CD4-positive, alpha-beta T cell treated with Interleukin-2 at 100 ng/mL for 4 hours (primary cell): Measurements from ENCODE around the gene MRPS6.

Experiments
- DNase-seq: peaks from one replicate; pipeline ENCODE4 v3.0.0-alpha.2; 2020; ENCODE audit warnings: low spot score

MRPS6 gene

GRCh38 chr21:34071683-34072082 lies 1.7 kb upstream of the MRPS6 start:
- DNase-seq: no peak

GRCh38 chr21:34072145-34073031 lies 990 bp upstream of the MRPS6 start:
- DNase-seq: no peak

- peak; percentile 42 for DNase-seq
These were observed 438 bp downstream of the MRPS6 start for GRCh38 chr21:34073749-34074282.

GRCh38 chr21:34074283-34075090 lies 1.1 kb downstream of the MRPS6 start:
- peak; percentile 18 for DNase-seq

GRCh38 chr21:34075091-34075425 lies 1.7 kb downstream of the MRPS6 start:
- no peak for DNase-seq

GRCh38 chr21:34075760-34076660 lies 2.6 kb downstream of the MRPS6 start:
- no peak for DNase-seq

- no peak for DNase-seq
These were observed 3.5 kb downstream of the MRPS6 start for GRCh38 chr21:34076835-34077234.

DNA sequence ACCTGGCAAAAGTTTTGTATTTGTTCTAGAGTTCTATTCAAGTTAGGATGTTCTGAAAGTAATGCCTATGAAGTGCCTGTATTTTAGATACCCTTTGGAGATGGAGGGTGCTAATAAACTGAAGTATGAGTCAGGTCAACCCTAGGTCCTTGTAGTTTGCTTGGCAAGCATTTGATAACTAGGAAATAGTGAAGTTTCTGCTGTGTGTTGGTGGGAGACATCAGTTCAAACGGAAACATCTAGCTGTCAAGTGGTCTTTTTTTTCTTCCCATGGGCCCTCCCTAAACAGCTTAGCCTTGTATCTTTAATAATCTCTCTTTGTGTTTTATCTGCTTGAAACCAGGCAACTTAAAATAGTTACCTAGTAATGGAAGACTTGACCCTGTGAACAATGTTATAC lies 4.5 kb downstream of the MRPS6 start:
- no peak for DNase-seq

- DNase-seq: peak; percentile 29
These were observed 5.5 kb downstream of the MRPS6 start for GRCh38 chr21:34078915-34079314.

- DNase-seq: no peak
These were observed 7.3 kb downstream of the MRPS6 start for GRCh38 chr21:34080710-34081109.

DNA sequence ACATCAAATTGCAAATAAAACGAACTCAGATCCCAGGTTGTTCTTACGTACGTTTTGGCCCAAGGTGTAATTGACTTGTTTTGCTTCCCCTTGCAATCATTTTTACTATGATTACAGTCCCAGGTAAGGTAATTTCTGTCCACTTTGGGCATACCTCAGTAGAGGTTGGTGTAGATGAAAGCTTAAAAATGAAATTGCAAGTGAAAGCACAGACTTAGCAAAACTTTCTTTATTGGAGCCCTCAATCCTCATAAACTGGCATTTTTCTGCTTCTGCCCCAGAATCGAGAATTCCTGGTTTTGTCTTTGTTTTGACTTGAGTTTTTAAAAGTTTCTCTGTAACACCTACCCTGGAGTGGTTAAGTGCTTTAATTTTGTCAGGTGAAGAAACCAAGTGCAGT lies 9.4 kb downstream of the MRPS6 start:
- no peak for DNase-seq

GRCh38 chr21:34083357-34083756 lies 10.0 kb downstream of the MRPS6 start:
- DNase-seq: no peak

GRCh38 chr21:34085129-34085528 lies 11.8 kb downstream of the MRPS6 start:
- DNase-seq: no peak

DNA sequence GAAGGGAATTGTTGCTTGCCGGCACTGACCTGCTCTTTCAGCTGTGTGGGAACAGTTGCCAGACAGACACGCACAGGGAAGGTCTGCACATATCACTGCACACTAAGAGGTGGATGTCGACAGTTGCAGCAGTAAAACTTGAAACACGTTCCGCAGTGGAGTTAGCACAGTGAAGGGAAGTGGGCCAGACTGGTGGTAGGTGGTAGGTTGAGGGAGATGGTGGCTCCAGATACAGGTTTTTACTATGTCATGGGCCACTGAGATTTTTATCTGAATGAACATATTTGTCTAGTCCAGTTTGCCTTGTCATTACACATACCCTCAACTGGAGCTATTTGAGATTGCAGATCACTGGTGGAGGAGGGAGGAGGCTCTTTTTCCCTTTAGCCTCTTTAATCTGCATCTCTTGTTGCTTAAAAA lies 13.5 kb downstream of the MRPS6 start:
- DNase-seq: peak; percentile 30

DNA sequence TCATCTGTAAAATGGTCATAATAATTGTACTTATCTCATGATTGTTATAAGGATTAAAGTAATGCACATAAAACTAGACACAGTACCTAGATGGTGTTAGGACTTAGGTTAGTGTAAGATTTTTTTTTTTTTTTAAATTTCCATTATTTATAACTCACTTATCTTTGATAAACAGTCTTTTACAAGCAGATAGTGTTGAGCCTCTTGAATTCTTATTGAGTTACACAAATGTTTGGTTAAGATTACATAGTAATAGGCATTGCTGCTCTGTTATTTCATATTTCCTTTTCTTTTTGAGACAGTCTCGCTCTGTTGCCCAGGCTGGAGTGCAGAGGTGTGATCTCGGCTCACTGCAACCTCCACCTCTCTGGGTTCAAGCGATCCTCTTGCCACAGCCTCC lies 15.4 kb downstream of the MRPS6 start:
- no peak for DNase-seq

GRCh38 chr21:34091032-34091431 lies 17.7 kb downstream of the MRPS6 start:
- DNase-seq: no peak

GRCh38 chr21:34091607-34092006 lies 18.2 kb downstream of the MRPS6 start:
- no peak for DNase-seq

DNA sequence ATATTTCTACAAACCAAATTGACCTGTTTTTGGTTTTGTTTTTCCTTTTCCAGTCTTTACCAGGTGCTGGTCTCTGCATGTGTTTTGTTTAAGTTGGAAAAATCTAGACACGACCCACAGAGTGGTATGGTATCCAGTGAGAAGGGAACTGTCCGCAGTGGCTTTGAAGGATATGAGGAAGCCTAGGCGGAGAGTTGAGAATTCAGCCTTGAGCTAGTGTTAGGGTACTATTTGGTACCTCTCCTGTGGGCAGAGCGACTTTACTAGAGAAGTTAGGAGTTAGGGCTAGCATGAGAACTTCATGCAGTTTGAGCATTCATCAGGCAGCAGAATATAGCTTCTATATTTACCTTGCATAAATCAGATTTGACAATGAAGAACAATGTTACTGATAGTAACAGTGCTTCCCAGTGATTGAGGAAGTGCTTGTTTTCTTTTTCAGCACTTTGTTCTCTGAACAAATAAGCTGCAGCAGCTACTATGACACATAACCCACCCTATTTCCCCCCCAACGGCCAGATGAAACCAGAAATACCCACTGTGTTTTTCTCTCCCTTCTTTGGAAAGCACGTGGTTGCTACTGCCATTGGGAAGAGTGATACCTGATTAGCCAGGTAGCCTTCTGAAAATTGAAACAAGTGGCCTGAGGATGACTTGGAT lies 19.0 kb downstream of the MRPS6 start:
- peak; percentile 17 for DNase-seq

DNA sequence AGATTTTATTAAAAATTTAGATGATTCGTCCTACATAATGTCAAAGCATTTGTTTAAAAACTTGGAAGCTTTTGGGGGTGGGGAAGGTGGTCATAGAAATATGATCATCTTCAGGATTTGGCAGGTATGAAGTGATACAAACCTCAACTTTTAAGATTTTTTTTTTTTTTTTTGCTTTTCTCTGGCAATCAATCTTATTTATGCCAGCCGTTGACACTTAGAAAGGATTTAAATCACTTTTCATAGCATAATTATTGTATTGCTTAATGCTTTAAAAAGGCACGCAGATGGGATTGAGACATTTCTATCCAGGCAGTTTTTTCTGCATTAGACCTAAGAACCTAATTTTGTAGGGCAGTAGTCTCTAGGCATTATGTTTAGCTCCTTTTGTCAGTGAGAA lies 19.7 kb downstream of the MRPS6 start:
- no peak for DNase-seq

- DNase-seq: no peak
These were observed 21.6 kb downstream of the MRPS6 start for GRCh38 chr21:34094949-34095348.

DNA sequence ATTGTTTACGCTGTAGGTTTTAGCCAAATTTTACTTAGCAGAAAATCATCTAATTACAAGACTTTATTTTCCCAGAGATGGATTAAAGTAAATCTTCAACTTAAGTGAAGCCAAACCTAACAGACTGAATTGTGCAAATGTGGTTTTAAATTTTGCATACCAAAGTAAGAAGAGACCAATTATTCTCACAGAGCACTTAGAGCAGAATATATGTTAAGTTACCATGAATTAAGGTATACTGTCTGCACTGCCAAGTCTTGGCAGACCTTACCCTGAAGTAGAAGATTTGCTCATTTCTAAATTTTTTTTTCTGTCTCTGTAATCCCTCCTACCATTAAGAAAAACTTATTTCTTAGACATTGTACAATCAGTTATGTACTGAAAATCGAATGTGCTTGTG lies 24.1 kb downstream of the MRPS6 start:
- no peak for DNase-seq
